ENCODE data around the gene AZGP1.
"Not testable (repeated sequence)": the region's sequence is repeated elsewhere in the genome, so short reads cannot be mapped to it uniquely, and the experiment has no call there.

The AZGP1 gene

DNA sequence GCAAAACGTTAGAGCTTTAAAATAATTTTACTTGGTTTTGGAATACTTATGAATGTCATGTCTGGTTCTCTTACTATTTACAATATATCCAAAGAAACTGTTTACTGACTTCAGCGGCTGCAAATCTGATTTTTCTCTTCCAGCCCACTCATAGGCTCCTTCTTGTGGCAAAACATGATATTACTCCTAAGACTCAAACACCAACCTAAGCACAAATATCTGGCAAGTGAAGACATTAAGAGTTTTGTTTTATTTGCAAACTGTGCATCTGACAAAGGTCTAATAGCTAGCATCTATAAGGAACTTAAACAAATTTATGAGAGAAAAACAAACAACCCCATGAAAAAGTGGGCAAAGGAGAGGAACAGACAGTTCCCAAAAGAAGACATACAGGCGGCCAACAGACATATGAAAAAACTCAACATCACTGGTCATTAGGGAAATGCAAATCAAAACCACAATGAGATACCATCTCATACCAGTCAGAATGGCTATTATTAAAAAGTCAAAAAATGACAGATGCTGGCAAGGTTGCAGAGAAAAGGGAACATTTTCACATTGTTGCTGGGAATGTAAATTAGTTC lies 26.1 kb downstream of the AZGP1 start:
- DNase-seq, result no peak

DNA sequence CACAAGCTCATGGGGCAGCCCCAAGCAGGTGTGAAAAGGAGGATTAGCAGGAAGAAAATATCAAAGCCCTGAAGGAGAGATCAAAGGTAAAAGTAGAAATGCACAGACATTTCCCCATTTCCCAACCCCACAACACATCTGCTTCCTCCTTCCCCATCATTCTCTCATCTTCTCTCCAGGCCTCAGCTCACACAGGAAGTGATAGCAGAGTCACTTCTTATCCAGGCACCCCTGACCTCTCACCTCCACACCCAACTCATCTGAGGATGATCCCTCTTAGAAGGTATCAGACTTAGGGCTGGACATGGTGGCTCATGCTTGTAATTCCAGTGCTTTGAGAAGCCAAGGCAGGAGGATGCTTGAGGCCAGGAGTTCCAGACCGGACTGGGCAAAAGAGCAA lies 28.2 kb downstream of the AZGP1 start:
- DNase-seq, result no peak

DNA sequence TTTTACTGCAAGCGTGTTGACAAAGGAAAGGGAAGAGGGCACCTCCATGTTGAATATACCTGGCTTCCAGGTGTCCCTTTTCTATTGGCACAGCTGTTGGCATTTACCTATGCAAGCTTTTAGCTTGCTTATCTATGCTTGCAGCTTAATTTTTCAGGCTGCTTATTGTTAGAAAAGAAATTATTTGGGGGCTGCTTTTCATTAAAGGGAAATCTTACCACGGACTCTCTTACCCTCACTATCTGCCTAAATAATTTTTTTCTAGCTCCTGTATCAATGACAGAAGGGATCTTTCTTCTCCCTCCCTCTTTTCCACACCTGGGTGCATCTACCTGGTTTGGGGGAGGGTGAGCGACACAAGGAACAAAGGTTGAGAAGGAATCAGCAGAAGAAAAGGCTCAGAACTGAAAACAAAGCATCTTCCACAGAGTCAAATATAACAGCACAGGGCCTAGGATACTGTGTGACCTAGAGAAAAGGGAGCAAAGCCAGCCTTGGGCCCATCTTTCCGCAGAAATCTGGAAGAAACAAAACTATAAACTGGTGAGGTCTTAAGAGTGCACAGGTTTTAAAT lies 31.2 kb downstream of the AZGP1 start:
- DNase-seq, result no peak

DNA sequence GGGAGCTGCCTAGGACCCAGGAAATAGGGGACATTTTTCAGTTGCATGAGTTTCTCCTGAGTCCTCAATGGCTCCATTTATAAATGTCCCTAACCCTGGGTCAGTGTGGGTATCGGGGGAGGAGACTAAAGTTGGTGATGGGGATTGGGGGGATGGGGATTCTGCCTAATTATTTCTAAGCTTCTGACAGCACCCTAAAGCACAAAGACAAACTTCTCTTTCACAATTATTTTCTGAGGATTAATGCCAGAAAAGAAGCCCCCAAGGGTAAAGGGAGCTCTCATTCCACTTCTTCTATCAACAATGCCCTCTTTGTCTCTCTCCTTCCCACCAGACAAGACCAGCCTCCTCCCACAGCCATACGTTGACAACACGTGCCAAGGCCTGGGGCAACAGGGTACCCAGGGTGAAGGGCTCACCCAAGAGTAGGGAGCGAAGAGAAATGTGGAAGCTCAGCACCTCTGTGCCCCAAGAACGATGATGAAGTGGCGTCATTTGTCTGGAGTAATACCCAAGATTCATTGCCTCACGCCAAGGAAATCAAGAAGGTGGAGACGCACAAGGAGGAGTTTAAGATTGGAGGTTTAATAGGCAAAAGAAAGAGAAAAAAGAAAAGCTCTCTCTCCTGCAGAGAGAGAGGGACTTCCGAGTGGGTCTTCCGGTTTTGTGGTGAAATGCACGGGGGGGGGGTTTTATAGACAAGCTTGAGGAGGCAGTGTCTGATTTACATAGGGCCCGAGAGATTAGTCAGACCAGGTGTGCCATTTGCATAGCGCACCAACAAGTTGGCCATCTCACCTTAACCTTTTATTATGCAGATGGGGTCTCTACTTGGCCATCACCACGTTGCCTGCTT lies 32.0 kb downstream of the AZGP1 start:
- DNase-seq, result no peak

DNA sequence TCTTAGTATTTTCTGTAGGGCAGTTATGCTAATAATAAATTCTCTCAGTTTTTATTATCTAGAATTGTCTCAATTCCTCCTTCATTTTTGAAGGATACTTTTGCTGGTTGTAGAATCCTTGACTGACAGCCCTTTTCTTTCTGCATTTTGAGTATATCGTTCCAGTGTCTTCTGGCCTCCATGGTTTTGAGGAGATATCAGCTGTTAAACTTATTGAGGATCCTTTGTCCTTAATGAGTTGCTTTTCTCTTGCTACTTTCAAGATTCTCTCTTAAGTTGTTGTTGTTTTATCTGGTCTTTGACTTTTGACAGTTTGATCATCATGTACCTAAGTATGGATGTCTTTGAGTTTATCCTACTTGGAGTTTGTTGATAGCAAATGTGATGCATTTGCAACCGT lies 37.5 kb downstream of the AZGP1 start:
- DNase-seq, result no peak

DNA sequence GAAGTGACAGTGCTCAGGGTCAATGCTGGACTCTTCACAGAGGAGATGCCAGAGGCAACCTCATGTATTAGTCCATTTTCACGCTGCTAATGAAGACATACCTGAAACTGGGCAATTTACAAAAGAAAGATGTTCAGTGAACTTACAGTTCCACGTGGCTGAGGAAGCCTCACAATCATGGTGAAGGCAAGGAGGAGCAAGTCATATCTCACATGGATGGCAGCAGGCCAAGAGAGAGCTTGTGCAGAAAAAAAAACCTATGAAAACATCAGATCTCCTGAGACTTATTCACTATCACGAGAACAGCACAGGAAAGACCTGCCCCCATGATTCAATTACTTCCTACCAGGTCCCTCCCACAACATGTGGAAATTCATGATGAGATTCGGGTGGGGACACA lies 40.8 kb downstream of the AZGP1 start:
- DNase-seq, result not testable (repeated sequence)

DNA sequence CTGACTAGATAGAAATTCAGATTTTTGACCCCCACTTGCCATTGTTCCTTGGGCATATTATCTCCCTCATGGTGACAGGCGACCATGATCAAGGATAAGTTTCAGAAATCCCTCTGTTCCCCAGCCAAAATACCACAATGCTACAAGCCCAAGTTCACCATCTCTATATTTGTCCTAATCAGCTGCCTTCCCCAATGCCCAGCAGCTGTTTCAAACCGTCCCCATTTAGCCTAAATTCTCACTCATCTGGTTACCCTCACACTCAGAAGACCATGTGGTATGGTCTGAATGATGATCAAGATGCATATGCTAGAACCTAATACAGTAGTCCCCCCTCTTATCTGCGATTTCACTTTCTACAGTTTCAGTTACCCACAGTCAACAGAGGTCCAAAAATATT lies 45.5 kb downstream of the AZGP1 start:
- no peak for DNase-seq

DNA sequence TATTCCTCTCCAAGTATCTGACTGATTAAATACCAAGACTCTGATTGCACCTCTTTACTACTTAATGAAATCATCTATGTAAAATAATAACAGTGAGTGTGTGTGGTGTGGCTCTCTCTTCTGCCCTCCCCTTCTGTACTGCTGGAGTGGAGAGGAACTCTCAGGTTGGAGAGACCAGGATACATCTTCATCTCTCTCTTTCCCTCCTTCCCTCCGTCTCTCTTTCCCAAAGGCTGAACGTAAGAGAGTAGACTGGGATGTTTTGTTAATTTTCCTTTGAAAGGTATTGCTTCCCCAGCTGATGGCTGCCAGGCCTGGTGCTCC lies 46.1 kb downstream of the AZGP1 start:
- DNase-seq, result no peak

DNA sequence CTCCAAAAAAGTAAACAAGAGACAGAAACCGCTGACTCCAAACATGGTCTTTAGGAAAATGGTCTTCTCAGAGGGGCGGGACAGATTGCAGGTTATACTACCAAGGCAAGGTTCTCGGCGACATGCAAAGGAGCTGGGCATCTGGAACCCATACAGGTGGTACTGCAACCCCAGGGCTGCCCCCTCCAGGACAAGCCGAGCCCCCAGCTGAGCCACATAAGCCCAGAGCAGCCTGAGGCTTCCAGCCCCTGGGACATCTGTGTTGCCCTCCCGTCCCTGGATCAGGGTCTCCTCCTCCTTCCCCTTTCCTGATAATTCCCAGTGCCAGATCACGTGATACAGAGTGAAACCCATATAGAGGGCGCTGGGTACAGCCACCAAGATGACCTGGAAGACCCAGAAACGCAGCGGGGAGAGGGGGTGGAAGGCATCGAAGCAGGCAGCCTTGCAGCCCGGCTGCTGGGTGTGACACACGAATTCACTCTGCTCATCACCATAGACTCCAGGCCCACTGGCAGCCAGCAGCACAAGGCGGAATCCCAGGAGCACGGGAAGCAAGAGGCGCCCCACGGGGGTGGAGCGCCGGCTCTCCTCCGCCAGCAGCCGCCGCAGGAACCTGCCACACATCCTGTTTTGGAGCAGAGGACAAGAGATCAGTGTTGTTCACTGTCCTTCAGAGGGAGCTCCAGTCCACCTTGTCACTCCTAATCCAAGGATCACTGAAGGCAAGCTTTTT lies 46.7 kb downstream of the AZGP1 start, which contains the start of gene GJC3:
Gene GJC3 (minus strand): TSS at position 627 of the 736 bp plus-strand sequence. CDS start 0 bp downstream, at position 627.
- peak; percentile 9 for DNase-seq

DNA sequence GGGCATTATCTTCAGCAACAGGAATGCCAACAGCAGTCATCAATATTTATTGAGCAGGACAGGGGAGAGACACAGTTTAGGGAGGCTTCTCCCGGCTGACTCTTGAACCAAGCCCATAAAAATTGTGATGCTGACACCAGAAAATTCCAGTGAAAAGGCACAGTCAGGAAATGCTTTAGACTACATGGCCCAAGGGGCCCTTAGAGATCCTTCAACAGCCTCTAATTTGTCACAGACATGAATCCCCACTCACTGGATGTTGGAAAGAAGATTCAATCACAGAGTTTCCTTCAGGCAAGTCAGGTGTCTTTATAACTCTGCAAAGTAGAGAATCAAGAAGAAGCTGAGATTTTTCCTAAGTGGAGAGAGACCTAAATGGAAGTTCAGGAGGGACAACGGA lies 47.6 kb downstream of the AZGP1 start:
- DNase-seq, result no peak

DNA sequence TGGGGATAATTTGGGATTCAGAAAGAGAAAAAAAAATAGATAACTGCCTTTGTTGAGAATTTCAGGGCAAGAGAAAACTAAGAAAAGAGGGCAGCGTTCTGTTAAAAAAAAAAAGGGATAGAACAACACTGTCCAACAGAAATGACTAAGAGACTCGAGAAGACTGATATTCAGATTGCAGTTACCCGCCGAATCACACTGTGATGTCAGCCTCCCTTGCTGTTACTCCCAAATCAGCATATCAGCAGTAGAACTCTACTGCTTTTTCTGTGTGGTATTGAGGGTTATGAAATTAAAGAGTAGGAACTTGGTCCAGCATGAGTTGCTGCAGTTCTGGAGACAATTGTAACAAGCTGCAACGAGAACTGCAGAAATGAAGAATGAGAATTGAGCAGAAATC lies 48.3 kb downstream of the AZGP1 start:
- no peak for DNase-seq

DNA sequence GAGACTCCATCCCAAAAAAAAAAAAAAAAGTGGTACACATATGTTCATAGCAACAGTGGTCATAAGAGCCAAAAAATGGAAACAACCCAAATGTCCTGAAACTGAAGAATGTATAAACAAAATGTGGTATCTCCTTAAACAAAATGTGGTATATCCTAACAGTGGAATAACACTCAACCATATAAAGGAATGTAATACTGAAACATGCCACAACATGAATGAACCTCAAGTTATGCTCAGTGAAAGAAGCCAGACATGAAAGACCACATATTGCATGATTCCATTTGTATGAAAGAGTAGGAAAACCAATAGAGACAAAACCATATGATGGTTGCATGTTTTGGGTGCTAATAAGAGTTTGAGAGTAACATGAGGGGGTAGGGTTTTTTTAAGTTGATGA lies 49.5 kb downstream of the AZGP1 start:
- DNase-seq, result no peak

DNA sequence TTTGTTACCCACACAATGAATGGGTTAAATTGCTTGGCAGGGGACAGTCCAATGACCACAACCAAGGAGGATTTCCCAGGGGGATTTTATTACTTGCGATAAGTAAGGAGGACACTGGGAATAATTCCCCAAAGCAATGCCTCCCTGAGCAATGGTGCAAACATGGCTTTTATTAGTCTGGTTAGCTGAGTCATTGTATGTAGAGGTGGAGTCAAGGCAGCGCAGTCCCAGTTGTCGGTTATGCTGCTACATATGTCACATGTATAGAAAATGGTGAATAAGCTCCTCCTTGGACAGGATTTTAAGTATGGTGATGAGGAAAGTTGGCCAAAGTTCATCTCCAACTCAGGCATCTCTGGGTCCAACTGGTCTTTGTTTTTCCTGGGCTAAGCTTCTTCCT lies 52.6 kb downstream of the AZGP1 start:
- DNase-seq, result no peak

DNA sequence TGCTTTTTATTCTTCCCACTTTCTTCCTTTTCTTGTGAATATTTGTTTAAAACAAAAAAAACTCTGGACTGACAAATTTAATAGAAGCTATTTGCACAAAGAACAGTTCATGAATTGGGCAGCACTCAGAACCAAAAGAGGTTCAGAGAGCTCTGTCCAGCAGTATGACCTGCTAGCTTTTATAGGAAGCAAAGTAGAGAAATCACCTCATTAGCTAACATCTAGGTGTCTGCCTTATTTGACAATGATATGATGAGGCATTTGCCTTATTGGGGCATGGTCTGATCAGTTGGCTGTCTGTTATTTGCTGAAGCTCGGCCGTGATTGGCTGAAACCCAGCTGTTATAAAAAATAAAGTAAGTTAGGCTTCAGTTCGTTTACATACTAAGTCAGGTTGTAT lies 55.7 kb downstream of the AZGP1 start:
- DNase-seq, result no peak

DNA sequence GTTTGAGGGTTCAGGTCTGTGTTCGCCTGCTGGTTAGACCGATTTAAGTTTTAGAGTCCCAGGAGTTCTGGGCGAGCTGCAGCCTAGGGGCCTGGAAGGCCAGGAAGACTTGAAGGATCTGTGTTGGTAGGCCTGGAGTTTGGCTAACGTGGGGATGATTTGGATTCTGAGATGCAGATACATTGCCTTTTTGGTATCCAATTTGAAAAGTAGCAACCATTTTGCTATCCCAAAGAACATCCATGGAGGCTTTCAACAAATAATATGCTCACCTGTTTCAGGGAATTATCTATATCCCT lies 56.1 kb downstream of the AZGP1 start:
- DNase-seq, result no peak

DNA sequence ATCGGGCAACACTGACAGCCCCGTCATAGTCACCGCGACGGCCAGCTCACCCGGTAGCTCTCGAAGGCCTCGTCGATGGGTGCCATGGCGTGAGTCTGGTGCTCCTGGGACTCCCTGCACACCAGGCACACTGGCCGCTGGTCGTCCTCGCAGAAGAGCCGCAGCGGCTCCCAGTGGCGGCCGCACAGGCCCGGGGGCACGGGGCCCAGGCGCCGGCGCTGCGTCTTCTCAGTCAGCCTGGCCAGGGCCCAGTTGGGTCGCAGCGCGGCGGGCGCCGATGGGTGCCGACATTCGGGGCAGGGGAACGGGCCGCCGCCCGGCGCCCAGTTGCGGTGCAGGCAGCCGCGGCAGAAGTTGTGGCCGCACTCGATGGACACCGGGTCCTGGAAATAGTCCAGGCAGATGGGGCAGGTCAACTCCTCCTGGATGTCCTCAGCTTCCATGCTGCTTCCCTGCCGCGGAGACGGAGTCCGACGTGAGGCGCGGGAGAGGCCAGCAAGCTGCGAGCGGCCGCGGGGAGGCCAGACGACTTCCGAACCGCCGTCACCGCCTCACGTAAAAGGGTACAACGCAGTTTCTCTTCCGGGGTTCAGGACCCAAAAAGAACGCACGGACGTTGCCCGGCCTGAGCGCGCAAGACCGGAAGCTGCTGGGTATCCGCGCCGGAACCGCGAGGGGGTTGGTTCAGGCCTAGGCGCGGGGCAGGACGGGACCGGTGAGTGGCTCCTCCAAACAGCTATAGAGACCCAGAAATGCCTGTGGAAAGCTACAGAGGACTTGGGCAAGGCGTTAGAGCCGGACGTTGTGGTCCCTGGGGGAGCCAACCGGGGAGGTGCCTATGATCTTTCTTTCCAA lies 56.6 kb downstream of the AZGP1 start, which contains the start of gene TRIM4:
Gene TRIM4 (minus strand): TSS at position 572 of the 855 bp plus-strand sequence. CDS start 129 bp downstream, at position 443.
- peak; percentile 56 for DNase-seq

All from NCI-H510A (cell line).